Transverse colon (tissue), 4 donors: ENCODE measurements around the gene PLEKHB2.

Experiments used
- POLR2A ChIP-seq: fragments of 450-650 bp; IDR thresholded peaks from one replicate; pipeline ENCODE4 v1.6.1; 2016; ENCODE audit warnings: antibody characterized with exemption, mild to moderate bottlenecking, moderate library complexity
- POLR2AphosphoS5 ChIP-seq, 3 donors: sonication (generic); formaldehyde crosslinking; IDR thresholded peaks; one replicate each; pipeline ENCODE4 v1.6.1; 2016; ENCODE audit warnings: antibody characterized with exemption in 3 of 3
- TF ChIP-seq, protein P1 (sequence below), 5 experiments: fragments of 200-600 bp in 3 of 5; fragments of 450-650 bp in 2 of 5; sonication (generic) in 3 of 5; IDR thresholded peaks; 1 replicate in 2 of 5; 2 replicates in 3 of 5; pipeline ENCODE4 v1.5.1; 2016 to 2017; ENCODE audit warnings: antibody characterized with exemption in 5 of 5, inconsistent platforms in 3 of 5, mild to moderate bottlenecking in 2 of 5, moderate library complexity in 1 of 5

DNA sequence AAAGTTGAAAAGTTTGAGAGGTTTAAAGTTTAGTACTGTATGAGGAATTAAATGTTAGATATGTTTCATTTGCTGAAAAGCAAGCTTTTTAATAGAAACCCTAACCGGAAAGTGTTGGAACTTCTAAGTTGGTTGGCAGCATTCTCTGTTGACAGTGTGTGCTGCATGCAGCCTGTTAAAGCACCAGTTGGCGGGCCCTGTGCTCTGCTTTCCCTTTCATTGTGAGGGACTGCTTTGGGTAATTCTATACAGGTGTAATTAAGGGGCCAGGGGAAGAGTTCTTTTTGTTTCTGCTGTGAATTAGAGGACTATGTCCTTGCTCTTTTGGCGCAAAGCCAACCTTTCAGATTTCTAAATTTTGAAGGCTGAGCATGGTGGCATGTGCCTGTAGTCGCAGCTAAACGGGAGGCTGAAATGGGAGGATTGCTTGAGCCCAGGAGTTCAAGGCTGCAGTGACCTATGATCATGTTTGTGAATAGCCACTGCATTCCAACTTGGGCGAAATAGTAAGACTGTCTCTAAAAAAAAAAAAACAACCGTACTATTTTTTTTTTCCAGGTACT, 20.1 kb downstream of the PLEKHB2 start:
- TF ChIP-seq, protein P1, sequence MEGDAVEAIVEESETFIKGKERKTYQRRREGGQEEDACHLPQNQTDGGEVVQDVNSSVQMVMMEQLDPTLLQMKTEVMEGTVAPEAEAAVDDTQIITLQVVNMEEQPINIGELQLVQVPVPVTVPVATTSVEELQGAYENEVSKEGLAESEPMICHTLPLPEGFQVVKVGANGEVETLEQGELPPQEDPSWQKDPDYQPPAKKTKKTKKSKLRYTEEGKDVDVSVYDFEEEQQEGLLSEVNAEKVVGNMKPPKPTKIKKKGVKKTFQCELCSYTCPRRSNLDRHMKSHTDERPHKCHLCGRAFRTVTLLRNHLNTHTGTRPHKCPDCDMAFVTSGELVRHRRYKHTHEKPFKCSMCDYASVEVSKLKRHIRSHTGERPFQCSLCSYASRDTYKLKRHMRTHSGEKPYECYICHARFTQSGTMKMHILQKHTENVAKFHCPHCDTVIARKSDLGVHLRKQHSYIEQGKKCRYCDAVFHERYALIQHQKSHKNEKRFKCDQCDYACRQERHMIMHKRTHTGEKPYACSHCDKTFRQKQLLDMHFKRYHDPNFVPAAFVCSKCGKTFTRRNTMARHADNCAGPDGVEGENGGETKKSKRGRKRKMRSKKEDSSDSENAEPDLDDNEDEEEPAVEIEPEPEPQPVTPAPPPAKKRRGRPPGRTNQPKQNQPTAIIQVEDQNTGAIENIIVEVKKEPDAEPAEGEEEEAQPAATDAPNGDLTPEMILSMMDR (IDR thresholded peaks at IDR 0.05) = no peak
- no peak for TF ChIP-seq POLR2A
- no peak for TF ChIP-seq POLR2AphosphoS5 (IDR thresholded peaks at IDR 0.05)
